ENCODE measurements around the gene NT5DC3. TPM values are rescaled to one million over a fixed set of nuclear protein-coding genes. Genes with fewer than 3 reads are reported as not detected.

Gene NT5DC3
- total and polyA plus RNA-seq, 5 donors, result 0.93 to 3.6 (median 2.0) TPM

DNA sequence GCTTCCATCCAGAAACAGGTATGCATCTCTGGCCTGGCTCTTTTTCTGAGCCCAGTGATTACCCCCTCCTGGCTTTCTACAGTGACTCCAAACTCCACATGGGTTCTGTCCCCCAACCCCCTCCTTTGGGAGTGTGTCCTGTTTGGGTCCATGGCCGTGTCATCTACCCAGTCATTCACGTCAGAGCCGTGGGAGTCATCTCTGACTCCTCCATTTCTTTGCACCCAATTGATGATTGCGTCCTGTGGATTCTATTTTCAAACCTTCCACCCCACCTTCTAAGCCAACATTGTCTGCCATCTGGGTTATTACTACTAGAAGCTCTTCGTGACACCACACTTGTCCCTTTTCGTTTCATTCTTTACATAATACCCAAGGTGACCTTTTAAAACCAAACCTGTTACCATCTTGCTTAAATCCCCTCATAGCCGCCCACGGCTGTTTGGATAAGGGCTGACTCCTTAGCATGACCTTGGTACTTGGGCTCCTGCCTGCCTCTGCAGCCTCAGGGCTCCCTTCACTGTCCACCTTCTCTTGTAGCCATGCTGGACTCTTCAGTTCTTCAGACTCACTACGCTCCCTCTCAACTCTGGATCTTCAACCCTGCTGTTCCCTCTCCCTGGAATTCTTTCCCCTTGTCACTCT, 38.1 kb upstream of the NT5DC3 start:
- H3K27ac ChIP-seq (ENCODE audit: low read length), result no peak overlapping the region
- ATAC-seq, result no peak
- DNase-seq, result no peak
- no peak overlapping the region for H3K4me3 ChIP-seq (ENCODE audit: low read length)
- intact Hi-C loops (cut with DNase I), result loop anchor here in 1 of 4 donors (10.0 kb wide), 1 partner anchor 254 kb away; no protein-coding TSS in a partner anchor
- no peaks in the 10 kb centered on the region for H3K4me1 ChIP-seq (ENCODE audit: control insufficient read depth, insufficient read depth, low read length)
- no peaks in the 10 kb centered on the region for H3K9me3 ChIP-seq (ENCODE audit: control insufficient read depth, low read length)
- no peaks in the 10 kb centered on the region for H3K27me3 ChIP-seq (ENCODE audit: control insufficient read depth, insufficient read depth)
- 92% methylated on average over 9 of the region's 9 CpGs for WGBS

DNA sequence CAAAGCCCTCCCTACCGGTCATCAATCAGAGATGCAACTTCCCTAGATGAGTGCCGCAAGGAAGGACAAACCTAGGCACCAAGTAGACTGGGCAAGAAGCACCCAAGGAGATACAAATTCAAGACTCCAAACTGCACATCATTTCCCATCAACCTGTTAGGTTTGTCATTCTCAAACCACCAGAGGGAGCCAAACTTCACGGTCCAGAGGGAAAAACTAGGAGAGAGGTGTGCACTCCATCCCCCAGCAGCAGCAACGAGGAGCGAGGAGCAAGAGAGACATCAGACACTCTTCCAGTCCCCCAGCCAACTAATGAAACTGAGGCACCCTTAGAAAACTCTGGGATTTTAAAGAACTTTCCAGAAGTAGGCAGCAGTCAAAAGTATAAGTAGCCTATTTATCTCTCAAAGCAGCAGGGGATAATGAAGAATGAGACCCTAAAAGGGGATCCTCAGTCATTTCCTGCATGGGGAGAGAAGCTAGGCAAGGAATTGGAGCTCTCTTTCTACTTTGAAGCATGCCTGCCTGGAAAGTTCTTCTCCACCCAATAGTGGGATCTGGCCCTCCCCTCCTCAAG, 37.0 kb upstream of the NT5DC3 start:
- Histone ChIP-seq H3K27ac (ENCODE audit: low read length) (no peak overlapping the region), H3K4me3 (ENCODE audit: low read length) (no peak overlapping the region), H3K4me1 (ENCODE audit: control insufficient read depth, insufficient read depth, low read length) (no peaks in the 10 kb centered on the region), H3K27me3 (ENCODE audit: control insufficient read depth, insufficient read depth) (no peaks in the 10 kb centered on the region), H3K9me3 (ENCODE audit: control insufficient read depth, low read length) (no peaks in the 10 kb centered on the region)
- ATAC-seq (peak; percentile 60 to 84), DNase-seq (peak in 1 of 3 donors; percentile 23)
- 11% methylated on average over 5 of the region's 5 CpGs for WGBS
- intact Hi-C loops (cut with DNase I), result loop anchor here in 1 of 4 donors (10.0 kb wide), 1 partner anchor 253 kb away; no protein-coding TSS in a partner anchor

DNA sequence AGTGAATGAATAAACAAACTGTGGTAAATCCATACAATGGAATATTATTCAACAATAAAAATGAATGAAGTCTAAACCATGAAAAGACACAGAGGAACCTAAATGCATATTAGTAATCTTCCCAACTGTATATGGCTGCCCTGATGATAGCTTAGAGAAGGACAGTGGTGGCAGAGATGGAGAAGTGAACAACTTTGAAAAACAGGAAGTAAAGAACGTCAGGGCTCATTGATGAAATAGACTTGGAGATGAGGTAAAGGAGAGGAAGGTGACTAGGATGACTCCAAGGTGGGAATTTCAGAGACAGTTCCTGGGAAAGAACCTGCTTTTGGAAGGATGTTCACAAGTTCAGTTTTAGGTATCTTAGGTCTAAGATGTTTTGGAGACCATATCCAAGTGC, 36.3 kb upstream of the NT5DC3 start:
- no peak overlapping the region for H3K4me3 ChIP-seq (ENCODE audit: low read length)
- ATAC-seq (no peak), DNase-seq (no peak)
- no peak overlapping the region for H3K27ac ChIP-seq (ENCODE audit: low read length)
- H3K4me1 ChIP-seq (ENCODE audit: control insufficient read depth, insufficient read depth, low read length), result no peaks in the 10 kb centered on the region
- intact Hi-C loops (cut with DNase I), result loop anchor here in 1 of 4 donors (10.0 kb wide), 1 partner anchor 252 kb away; no protein-coding TSS in a partner anchor
- 65% methylated on average over 1 of the region's 1 CpG for whole genome bisulfite sequencing
- no peaks in the 10 kb centered on the region for H3K9me3 ChIP-seq (ENCODE audit: control insufficient read depth, low read length)
- no peaks in the 10 kb centered on the region for H3K27me3 ChIP-seq (ENCODE audit: control insufficient read depth, insufficient read depth)

DNA sequence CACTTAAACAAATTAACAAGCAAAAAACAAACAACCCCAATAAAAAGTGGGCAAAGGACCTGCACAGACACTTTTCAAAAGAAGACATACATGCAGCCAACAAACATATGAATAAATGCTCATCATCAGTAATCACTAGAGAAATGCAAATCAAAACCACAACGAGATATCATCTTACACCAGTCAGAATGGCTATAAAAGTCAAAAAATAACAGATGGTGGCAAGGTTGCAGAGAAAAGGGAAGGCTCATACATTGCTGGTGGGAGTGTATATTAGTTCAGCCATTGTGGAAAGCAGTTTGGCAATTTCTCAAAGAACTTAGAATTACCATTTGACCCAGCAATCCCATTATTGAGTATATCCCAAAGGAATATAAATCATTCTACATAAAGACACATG, 34.6 kb upstream of the NT5DC3 start:
- Histone ChIP-seq H3K27me3 (ENCODE audit: control insufficient read depth, insufficient read depth) (no peaks in the 10 kb centered on the region), H3K9me3 (ENCODE audit: control insufficient read depth, low read length) (no peaks in the 10 kb centered on the region), H3K4me1 (ENCODE audit: control insufficient read depth, insufficient read depth, low read length) (no peaks in the 10 kb centered on the region), H3K4me3 (ENCODE audit: low read length) (no peak overlapping the region), H3K27ac (ENCODE audit: low read length) (no peak overlapping the region)
- WGBS, result 38% methylated on average over 1 of the region's 1 CpG
- DNase-seq (no peak), ATAC-seq (no peak)
- intact Hi-C loops (cut with DNase I), result loop anchor here in 1 of 4 donors (10.0 kb wide), 1 partner anchor 251 kb away; no protein-coding TSS in a partner anchor

- ATAC-seq (no peak), DNase-seq (no peak)
- intact Hi-C loops (cut with DNase I), result no loop called here
- Histone ChIP-seq H3K27ac (ENCODE audit: low read length) (no peak overlapping the region), H3K4me3 (ENCODE audit: low read length) (no peak overlapping the region), H3K4me1 (ENCODE audit: control insufficient read depth, insufficient read depth, low read length) (no peaks in the 10 kb centered on the region), H3K27me3 (ENCODE audit: control insufficient read depth, insufficient read depth) (no peaks in the 10 kb centered on the region), H3K9me3 (ENCODE audit: control insufficient read depth, low read length) (no peaks in the 10 kb centered on the region)
These were observed 27.2 kb upstream of the NT5DC3 start for GRCh38 chr12:103868215-103868614.

DNA sequence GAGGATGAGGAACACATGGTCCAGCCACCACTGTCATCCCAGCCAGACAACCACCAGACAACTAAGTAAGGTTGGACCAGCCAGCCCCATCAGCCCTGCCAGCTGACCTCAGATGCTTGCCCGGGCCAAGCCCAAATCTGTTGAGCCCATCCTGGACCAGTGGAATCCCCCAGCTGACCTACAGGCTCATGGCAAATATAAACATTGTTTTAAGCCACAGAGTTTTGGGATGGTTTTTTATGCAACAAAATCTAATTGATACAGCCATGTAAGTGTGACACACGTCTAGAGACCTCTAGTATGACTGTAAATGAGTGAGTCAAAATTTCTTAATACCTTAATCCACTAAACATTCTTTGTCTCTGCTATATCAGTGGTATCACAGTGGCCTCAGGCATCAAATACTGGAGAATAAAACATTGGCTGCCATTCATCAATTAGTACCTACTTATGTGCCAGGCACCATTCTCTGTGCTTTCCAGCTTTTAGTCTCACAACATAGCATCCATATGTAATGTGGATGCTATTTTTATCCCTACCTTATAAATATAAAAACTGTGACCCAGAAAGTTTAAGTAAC, 24.2 kb upstream of the NT5DC3 start:
- Histone ChIP-seq H3K27me3 (ENCODE audit: control insufficient read depth, insufficient read depth) (no peaks in the 10 kb centered on the region), H3K27ac (ENCODE audit: low read length) (no peak overlapping the region), H3K4me3 (ENCODE audit: low read length) (no peak overlapping the region), H3K9me3 (ENCODE audit: control insufficient read depth, low read length) (no peaks in the 10 kb centered on the region), H3K4me1 (ENCODE audit: control insufficient read depth, insufficient read depth, low read length) (no peaks in the 10 kb centered on the region)
- no peak for DNase-seq
- intact Hi-C loops (cut with DNase I), result no loop called here
- no peak for ATAC-seq
- WGBS, result 88% methylated on average over 2 of the region's 2 CpGs

GRCh38 chr12:103864710-103865109, 23.7 kb upstream of the NT5DC3 start:
- no peak overlapping the region for H3K27ac ChIP-seq (ENCODE audit: low read length)
- no peaks in the 10 kb centered on the region for H3K4me1 ChIP-seq (ENCODE audit: control insufficient read depth, insufficient read depth, low read length)
- no peaks in the 10 kb centered on the region for H3K27me3 ChIP-seq (ENCODE audit: control insufficient read depth, insufficient read depth)
- intact Hi-C loops (cut with DNase I), result no loop called here
- H3K9me3 ChIP-seq (ENCODE audit: control insufficient read depth, low read length), result no peaks in the 10 kb centered on the region
- DNase-seq (no peak), ATAC-seq (no peak)
- WGBS, result 94% methylated on average over 6 of the region's 6 CpGs
- no peak overlapping the region for H3K4me3 ChIP-seq (ENCODE audit: low read length)

- Histone ChIP-seq H3K4me3 (ENCODE audit: low read length) (no peak overlapping the region), H3K27me3 (ENCODE audit: control insufficient read depth, insufficient read depth) (no peaks in the 10 kb centered on the region), H3K4me1 (ENCODE audit: control insufficient read depth, insufficient read depth, low read length) (no peaks in the 10 kb centered on the region), H3K27ac (ENCODE audit: low read length) (no peak overlapping the region), H3K9me3 (ENCODE audit: control insufficient read depth, low read length) (no peaks in the 10 kb centered on the region)
- DNase-seq (peak in 2 of 3 donors; percentile 39 to 63), ATAC-seq (peak; percentile 82 to 85)
- intact Hi-C loops (cut with DNase I), result no loop called here
- WGBS, result 60% methylated on average over 10 of the region's 10 CpGs
These were observed 18.0 kb upstream of the NT5DC3 start for GRCh38 chr12:103858953-103859601.

- Histone ChIP-seq H3K27me3 (ENCODE audit: control insufficient read depth, insufficient read depth) (no peaks in the 10 kb centered on the region), H3K27ac (ENCODE audit: low read length) (no peak overlapping the region), H3K9me3 (ENCODE audit: control insufficient read depth, low read length) (no peaks in the 10 kb centered on the region), H3K4me1 (ENCODE audit: control insufficient read depth, insufficient read depth, low read length) (no peaks in the 10 kb centered on the region), H3K4me3 (ENCODE audit: low read length) (no peak overlapping the region)
- 89% methylated on average over 8 of the region's 8 CpGs for WGBS
- ATAC-seq, result no peak
- DNase-seq, result no peak
- intact Hi-C loops (cut with DNase I), result no loop called here
These were observed 17.3 kb upstream of the NT5DC3 start for GRCh38 chr12:103858335-103858734.

DNA sequence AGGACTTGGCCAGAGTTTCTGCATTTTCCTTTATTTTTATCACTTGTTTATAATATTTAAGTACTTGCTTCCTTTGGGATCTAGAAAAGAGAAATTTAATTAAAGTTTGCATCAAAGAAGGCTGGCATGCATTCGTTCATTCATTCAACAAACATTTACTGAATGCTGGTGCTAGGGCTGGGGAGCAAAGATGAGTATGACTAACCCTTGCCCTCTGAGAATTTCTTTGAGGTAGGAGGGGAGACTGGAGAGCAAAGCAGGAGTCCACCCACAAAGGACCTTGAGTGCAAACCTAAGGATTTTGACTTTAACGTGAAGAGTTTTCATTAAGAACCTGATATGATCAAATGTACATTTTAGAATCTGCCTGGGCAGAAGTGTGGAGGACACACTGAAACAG, 16.1 kb upstream of the NT5DC3 start:
- H3K27ac ChIP-seq (ENCODE audit: low read length), result no peak overlapping the region
- H3K4me3 ChIP-seq (ENCODE audit: low read length), result no peak overlapping the region
- no peaks in the 10 kb centered on the region for H3K4me1 ChIP-seq (ENCODE audit: control insufficient read depth, insufficient read depth, low read length)
- H3K27me3 ChIP-seq (ENCODE audit: control insufficient read depth, insufficient read depth), result no peaks in the 10 kb centered on the region
- intact Hi-C loops (cut with DNase I), result no loop called here
- DNase-seq (no peak), ATAC-seq (no peak)
- WGBS, result 65% methylated on average over 2 of the region's 2 CpGs
- no peaks in the 10 kb centered on the region for H3K9me3 ChIP-seq (ENCODE audit: control insufficient read depth, low read length)

Measured in right cardiac atrium (tissue), 5 donors.